Caco-2 (cell line): ENCODE data around the gene SLC25A1. TPM values are rescaled to one million over a fixed set of nuclear protein-coding genes. Genes with fewer than 3 reads are reported as not detected.
A peak's percentile ranks its signal among the peaks of the same experiment; 100 is the strongest.

Experiments used
- BruUV-seq: library from RNA; stranded (reverse); fragments of 400-500 nt; replicated peaks from 2 replicates; lab custom pipeline; 2021; lab: Mats Ljungman, UMichigan
- CTCF ChIA-PET: fragments of 300-600 bp; sonication (Branson Sonifier 250); formaldehyde crosslinking; loops from one replicate; lab custom pipeline; 2022; ENCODE audit warnings: antibody characterized with exemption; lab: Charles Lee
- POLR2A ChIA-PET: fragments of 300-600 bp; sonication (Branson Sonifier 250); formaldehyde crosslinking; loops from one replicate; lab custom pipeline; 2022; ENCODE audit warnings: antibody characterized with exemption; lab: Charles Lee
- DNase-seq, 2 experiments: peaks; one replicate each; pipeline versions ENCODE4 v3.0.0 to v3.0.0-alpha.2; 2020 to 2022
- H3K27me3 ChIP-seq: replicated peaks from 2 replicates; pipeline ENCODE4 v1.6.0; 2011; ENCODE audit warnings: low read length; ENCODE audit not compliant: control insufficient read depth, insufficient read depth
- H3K36me3 ChIP-seq: 2 replicates; pipeline ENCODE4 v1.5.1; 2011; ENCODE audit warnings: low read length; ENCODE audit not compliant: control insufficient read depth, insufficient read depth
- H3K4me1 ChIP-seq: fragments of 250-450 bp; sonication (Bioruptor Pico); 2 replicates; pipeline ENCODE4 v1.5.1; 2020; ENCODE audit warnings: mild to moderate bottlenecking
- H3K4me3 ChIP-seq: 2 replicates; pipeline ENCODE4 v1.5.1; 2011; ENCODE audit warnings: low read depth, mild to moderate bottlenecking, control low read depth, low read length
- H3K9me3 ChIP-seq: fragments of 250-450 bp; sonication (Bioruptor Pico); 2 replicates; pipeline ENCODE4 v1.5.1; 2020; ENCODE audit warnings: mild to moderate bottlenecking, moderate library complexity
- H3K27ac Mint-ChIP-seq: one replicate; pipeline ENCODE4 v1.8.0; 2022; ENCODE audit warnings: mixed read lengths; ENCODE audit not compliant: unreplicated experiment
- H3K27me3 Mint-ChIP-seq: one replicate; pipeline ENCODE4 v1.8.0; 2022; ENCODE audit warnings: mixed read lengths; ENCODE audit not compliant: insufficient read depth, unreplicated experiment
- H3K36me3 Mint-ChIP-seq: one replicate; pipeline ENCODE4 v1.8.0; 2022; ENCODE audit warnings: mild to moderate bottlenecking, mixed read lengths; ENCODE audit not compliant: insufficient read depth, unreplicated experiment
- H3K4me1 Mint-ChIP-seq: one replicate; pipeline ENCODE4 v1.8.0; 2022; ENCODE audit warnings: low read depth, mixed read lengths; ENCODE audit not compliant: unreplicated experiment
- H3K4me3 Mint-ChIP-seq: one replicate; pipeline ENCODE4 v1.8.0; 2022; ENCODE audit warnings: mild to moderate bottlenecking, moderate library complexity, mixed read lengths; ENCODE audit not compliant: unreplicated experiment
- H3K9me3 Mint-ChIP-seq: one replicate; pipeline ENCODE4 v1.8.0; 2022; ENCODE audit warnings: mixed read lengths; ENCODE audit not compliant: unreplicated experiment
- CTCF ChIP-seq, 2 experiments: fragments of 200-600 bp in 1 of 2; IDR thresholded peaks; 1 replicate in 1 of 2; 2 replicates in 1 of 2; pipeline versions ENCODE4 v1.5.1 to v1.8.0; 2011 to 2022; ENCODE audit warnings: antibody characterized with exemption in 1 of 2, control low read depth in 1 of 2, inconsistent platforms in 1 of 2, low read depth in 1 of 2, low read length in 1 of 2, mild to moderate bottlenecking in 1 of 2, moderate library complexity in 1 of 2; ENCODE audit not compliant: insufficient read depth in 1 of 2, severe bottlenecking in 1 of 2, unreplicated experiment in 1 of 2
- intact Hi-C: fragments of 100-400 bp; cut with micrococcal nuclease; formaldehyde crosslinking; loops from one replicate; pipeline ENCODE4 v1.10.0; 2022; ENCODE audit not compliant: unreplicated experiment
- total RNA-seq: library from RNA; stranded (reverse); gene quantifications from 2 replicates; pipeline ENCODE4 v1.2.3, GENCODE V29; 2022

The SLC25A1 gene
- total RNA-seq, 1 experiment from 2014 or later, result 155 TPM

DNA sequence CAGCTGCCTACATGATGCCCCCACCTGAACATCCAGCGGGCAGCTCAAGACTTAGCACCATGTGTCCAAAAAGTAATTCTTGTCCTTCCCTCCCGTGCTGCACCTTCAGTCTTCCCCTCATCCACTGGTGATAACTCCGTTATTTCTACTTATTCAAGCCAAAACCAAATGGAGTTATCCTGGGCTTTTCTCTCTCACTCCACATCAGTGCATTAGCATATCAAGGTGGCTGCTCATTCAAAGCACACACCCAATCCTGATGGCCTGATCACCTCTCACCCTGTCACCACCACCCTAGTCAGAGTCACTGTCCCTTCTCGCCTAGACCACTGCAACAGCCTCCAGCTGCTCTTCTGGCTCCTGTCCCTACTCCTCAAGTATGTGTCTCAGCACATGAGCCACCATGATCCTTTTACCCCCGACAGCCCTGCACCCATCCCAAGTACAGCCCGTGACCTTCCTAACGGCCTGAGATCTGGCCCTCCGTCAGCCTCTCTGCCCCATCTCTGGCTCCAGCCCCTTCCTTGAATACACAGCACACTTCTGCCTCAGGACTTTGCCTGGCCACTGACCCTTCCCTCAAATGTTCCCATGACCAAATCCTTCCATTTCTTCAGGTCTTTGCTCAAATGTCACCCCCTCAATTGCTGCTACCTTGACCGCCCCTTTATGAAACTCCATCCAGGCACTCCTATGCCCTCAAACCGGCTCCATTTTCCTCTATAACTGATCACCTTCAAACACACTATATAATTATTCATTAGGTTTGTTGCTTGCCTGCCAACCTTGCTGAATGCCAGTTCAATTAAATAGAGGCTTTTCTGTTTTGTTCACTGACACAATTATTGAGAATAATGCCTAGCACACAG, 19.7 kb upstream of the SLC25A1 start:
- H3K36me3 Mint-ChIP-seq, result peaks cover 7% of the 10 kb centered on the region
- no peak overlapping the region for H3K4me3 ChIP-seq
- H3K9me3 ChIP-seq, result no peaks in the 10 kb centered on the region
- H3K4me1 Mint-ChIP-seq, result no peaks in the 10 kb centered on the region
- CTCF ChIA-PET, result no interaction called here
- no peaks in the 10 kb centered on the region; the same call in 1 of the 2 replicates for H3K36me3 ChIP-seq
- no peaks in the 10 kb centered on the region for H3K9me3 Mint-ChIP-seq
- DNase-seq, result no peak
- no peaks in the 10 kb centered on the region for H3K4me1 ChIP-seq
- TF ChIP-seq CTCF (IDR thresholded peaks at IDR 0.05; ENCODE audit: insufficient read depth in 1 of 2, low read depth in 1 of 2, low read length in 1 of 2, severe bottlenecking in 1 of 2, unreplicated experiment in 1 of 2), result no peak
- no peak overlapping the region for H3K27ac Mint-ChIP-seq
- intact Hi-C loops, result no loop called here
- POLR2A ChIA-PET, result no interaction called here
- H3K27me3 ChIP-seq, result no peaks in the 10 kb centered on the region
- no peak overlapping the region for H3K4me3 Mint-ChIP-seq
- no peaks in the 10 kb centered on the region for H3K27me3 Mint-ChIP-seq
- no TSS peak for BruUV-seq

DNA sequence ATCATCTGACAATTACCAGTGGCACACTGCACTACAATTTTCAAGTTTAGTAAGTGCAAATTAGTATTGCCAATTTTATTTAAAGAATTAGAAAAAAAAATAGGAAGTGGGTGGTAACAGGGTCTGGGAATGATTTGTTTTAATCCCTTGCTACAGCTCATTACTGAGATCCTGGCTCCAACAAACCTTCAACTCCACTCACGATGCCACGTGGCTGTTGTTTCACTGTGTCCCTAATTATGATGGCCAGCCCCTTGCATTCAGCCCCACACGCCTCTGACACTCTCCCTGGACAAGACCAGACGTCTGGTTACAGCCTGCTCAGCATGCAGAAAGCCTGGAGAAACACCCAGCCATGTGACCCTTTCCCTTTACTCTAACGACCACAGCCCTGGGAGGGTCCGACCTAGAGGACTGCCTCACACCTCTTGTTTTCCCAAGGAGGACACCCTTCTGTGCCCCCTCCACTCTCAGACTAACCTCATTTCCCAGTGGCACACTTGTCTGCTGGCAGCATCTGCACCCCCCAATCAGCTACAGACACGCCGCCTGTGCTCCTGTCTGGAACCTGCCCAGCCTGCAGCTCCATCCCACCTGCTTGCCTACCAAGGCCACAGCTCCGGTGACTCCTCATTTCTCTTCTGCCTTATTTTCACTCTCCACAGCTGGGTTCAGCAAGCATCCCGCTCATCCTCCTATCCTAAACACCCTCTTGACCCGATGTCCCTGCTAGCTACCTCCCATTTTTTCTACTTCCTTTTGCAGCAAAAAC, 18.5 kb upstream of the SLC25A1 start:
- H3K9me3 ChIP-seq, result no peaks in the 10 kb centered on the region
- DNase-seq, result peak in 1 of 2 experiments; percentile 18
- TF ChIP-seq CTCF (IDR thresholded peaks at IDR 0.05; ENCODE audit: insufficient read depth in 1 of 2, low read depth in 1 of 2, low read length in 1 of 2, severe bottlenecking in 1 of 2, unreplicated experiment in 1 of 2), result no peak
- H3K27me3 Mint-ChIP-seq, result no peaks in the 10 kb centered on the region
- no peaks in the 10 kb centered on the region; the same call in 1 of the 2 replicates for H3K36me3 ChIP-seq
- CTCF ChIA-PET, result interaction anchor here (0.6 kb wide), 1 partner anchor 83 kb away, joined by 6 read pairs; no protein-coding TSS in a partner anchor
- H3K4me1 Mint-ChIP-seq, result no peaks in the 10 kb centered on the region
- no peaks in the 10 kb centered on the region for H3K4me1 ChIP-seq
- intact Hi-C loops, result no loop called here
- H3K9me3 Mint-ChIP-seq, result no peaks in the 10 kb centered on the region
- POLR2A ChIA-PET, result no interaction called here
- no peak overlapping the region for H3K4me3 Mint-ChIP-seq
- no peaks in the 10 kb centered on the region for H3K36me3 Mint-ChIP-seq
- no TSS peak for BruUV-seq
- no peak overlapping the region for H3K27ac Mint-ChIP-seq
- H3K4me3 ChIP-seq, result no peak overlapping the region
- H3K27me3 ChIP-seq, result no peaks in the 10 kb centered on the region
